ENCODE results near the gene PTH1R.

- TF ChIP-seq CTCF (IDR thresholded peaks at IDR 0.05) = no peak
- TF ChIP-seq POLR2A (IDR thresholded peaks at IDR 0.05) = no peak
Observed at GRCh38 chr3:46888705-46889104, 11.2 kb downstream of the PTH1R start.

Data from esophagus squamous epithelium (tissue), 4 donors.